ENCODE results near the gene TTLL3.

TTLL3 gene

GRCh38 chr3:9765865-9766264 lies 44.2 kb upstream of the TTLL3 start:
- Histone ChIP-seq H3K27me3 (ENCODE audit: control insufficient read depth, insufficient read depth, low read length) (no peaks in the 10 kb centered on the region), H3K4me1 (peaks cover 13% of the 10 kb centered on the region), H3K4me2 (ENCODE audit: low read length) (no peak overlapping the region), H3K9ac (no peak overlapping the region), H3K27ac (no peak overlapping the region), H3K79me2 (no peaks in the 10 kb centered on the region), H3K36me3 (ENCODE audit: control insufficient read depth, insufficient read depth, low read length) (no peaks in the 10 kb centered on the region), H2AFZ (no peak overlapping the region), H3K4me3 (ENCODE audit: low read depth, low read length) (no peak overlapping the region), H3K9me3 (ENCODE audit: control insufficient read depth, low read length) (no peaks in the 10 kb centered on the region)
- TF ChIP-seq CTCF (IDR thresholded peaks at IDR 0.05) = no peak

- Histone ChIP-seq H3K27me3 (ENCODE audit: control insufficient read depth, insufficient read depth, low read length) (no peaks in the 10 kb centered on the region), H3K36me3 (ENCODE audit: control insufficient read depth, insufficient read depth, low read length) (no peaks in the 10 kb centered on the region), H3K4me3 (ENCODE audit: low read depth, low read length) (no peak overlapping the region), H3K27ac (peak overlapping the region; percentile 22), H3K4me2 (ENCODE audit: low read length) (no peak overlapping the region), H3K79me2 (no peaks in the 10 kb centered on the region), H3K4me1 (peaks cover 13% of the 10 kb centered on the region), H3K9me3 (ENCODE audit: control insufficient read depth, low read length) (no peaks in the 10 kb centered on the region), H3K9ac (no peak overlapping the region), H2AFZ (no peak overlapping the region)
- TF ChIP-seq CTCF (IDR thresholded peaks at IDR 0.05) = no peak
Observed at GRCh38 chr3:9767418-9767817, 42.6 kb upstream of the TTLL3 start.

GRCh38 chr3:9768141-9768775 lies 41.8 kb upstream of the TTLL3 start:
- Histone ChIP-seq H3K4me1 (peaks cover 13% of the 10 kb centered on the region), H2AFZ (no peak overlapping the region), H3K36me3 (ENCODE audit: control insufficient read depth, insufficient read depth, low read length) (no peaks in the 10 kb centered on the region), H3K9ac (no peak overlapping the region), H3K4me2 (ENCODE audit: low read length) (no peak overlapping the region), H3K9me3 (ENCODE audit: control insufficient read depth, low read length) (no peaks in the 10 kb centered on the region), H3K27ac (peak overlapping the region; percentile 60), H3K27me3 (ENCODE audit: control insufficient read depth, insufficient read depth, low read length) (no peaks in the 10 kb centered on the region), H3K79me2 (no peaks in the 10 kb centered on the region), H3K4me3 (ENCODE audit: low read depth, low read length) (no peak overlapping the region)
- no peak for TF ChIP-seq CTCF (IDR thresholded peaks at IDR 0.05)

GRCh38 chr3:9769012-9769411 lies 41.0 kb upstream of the TTLL3 start:
- H3K27me3 ChIP-seq (ENCODE audit: control insufficient read depth, insufficient read depth, low read length) = no peaks in the 10 kb centered on the region
- H3K79me2 ChIP-seq = no peaks in the 10 kb centered on the region
- peak overlapping the region; percentile 82 for H2AFZ ChIP-seq
- peaks cover 13% of the 10 kb centered on the region for H3K4me1 ChIP-seq
- no peaks in the 10 kb centered on the region for H3K36me3 ChIP-seq (ENCODE audit: control insufficient read depth, insufficient read depth, low read length)
- no peak overlapping the region for H3K9ac ChIP-seq
- peak overlapping the region; percentile 97 for H3K4me2 ChIP-seq (ENCODE audit: low read length)
- H3K9me3 ChIP-seq (ENCODE audit: control insufficient read depth, low read length) = no peaks in the 10 kb centered on the region
- no peak for TF ChIP-seq CTCF (IDR thresholded peaks at IDR 0.05)
- peak overlapping the region; percentile 60 for H3K27ac ChIP-seq
- peak overlapping the region; percentile 83 for H3K4me3 ChIP-seq (ENCODE audit: low read depth, low read length)

Measured in parathyroid adenoma (tissue), 2 donors.